VCaP (cell line): ENCODE measurements around the gene MYMK.
"Not testable (repeated sequence)": the region's sequence is repeated elsewhere in the genome, so short reads cannot be mapped to it uniquely, and the experiment has no call there.

Source experiments
- H3K27ac ChIP-seq: fragments of 450-650 bp; 2 replicates; pipeline ENCODE4 v1.5.1; 2017
- TF ChIP-seq, protein P1 (sequence below): fragments of 450-650 bp; conservative IDR thresholded peaks from 2 replicates; pipeline ENCODE4 v1.5.1; 2017; ENCODE audit warnings: mild to moderate bottlenecking, moderate library complexity

The MYMK gene

DNA sequence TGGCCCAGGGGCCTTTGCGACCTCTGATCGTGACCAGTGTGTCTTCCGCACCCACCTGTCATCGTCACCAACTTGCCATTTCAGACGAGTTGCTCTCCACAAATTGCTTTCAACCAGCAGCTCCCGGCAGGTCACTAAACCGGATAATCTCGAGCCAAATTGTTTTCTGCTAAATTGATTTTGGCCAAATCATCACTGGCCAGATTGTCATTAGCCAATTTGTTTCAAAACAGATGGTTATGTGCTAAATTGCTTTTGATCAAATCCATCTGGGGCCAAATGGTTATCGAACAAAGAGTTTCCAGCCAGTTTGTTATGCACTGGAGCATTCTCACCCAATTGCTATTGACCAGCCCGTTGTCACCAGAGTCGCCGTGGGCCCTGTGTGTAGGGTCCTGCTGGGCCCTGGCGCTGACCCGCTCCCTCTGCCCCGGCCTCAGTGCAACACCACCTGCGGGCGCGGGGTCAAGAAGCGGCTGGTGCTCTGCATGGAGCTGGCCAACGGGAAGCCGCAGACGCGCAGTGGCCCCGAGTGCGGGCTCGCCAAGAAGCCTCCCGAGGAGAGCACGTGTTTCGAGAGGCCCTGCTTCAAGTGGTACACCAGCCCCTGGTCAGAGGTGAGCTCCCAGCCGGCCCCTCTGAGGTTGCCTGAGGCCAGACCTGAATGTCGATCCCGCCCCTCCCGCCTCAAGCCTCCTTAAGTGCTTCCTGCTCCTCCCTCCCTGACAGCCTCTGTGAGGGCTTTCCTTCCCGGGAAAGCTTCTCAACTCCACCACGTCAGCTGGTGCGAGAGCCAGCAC is 45.3 kb upstream of the MYMK start:
- TF ChIP-seq, protein P1, sequence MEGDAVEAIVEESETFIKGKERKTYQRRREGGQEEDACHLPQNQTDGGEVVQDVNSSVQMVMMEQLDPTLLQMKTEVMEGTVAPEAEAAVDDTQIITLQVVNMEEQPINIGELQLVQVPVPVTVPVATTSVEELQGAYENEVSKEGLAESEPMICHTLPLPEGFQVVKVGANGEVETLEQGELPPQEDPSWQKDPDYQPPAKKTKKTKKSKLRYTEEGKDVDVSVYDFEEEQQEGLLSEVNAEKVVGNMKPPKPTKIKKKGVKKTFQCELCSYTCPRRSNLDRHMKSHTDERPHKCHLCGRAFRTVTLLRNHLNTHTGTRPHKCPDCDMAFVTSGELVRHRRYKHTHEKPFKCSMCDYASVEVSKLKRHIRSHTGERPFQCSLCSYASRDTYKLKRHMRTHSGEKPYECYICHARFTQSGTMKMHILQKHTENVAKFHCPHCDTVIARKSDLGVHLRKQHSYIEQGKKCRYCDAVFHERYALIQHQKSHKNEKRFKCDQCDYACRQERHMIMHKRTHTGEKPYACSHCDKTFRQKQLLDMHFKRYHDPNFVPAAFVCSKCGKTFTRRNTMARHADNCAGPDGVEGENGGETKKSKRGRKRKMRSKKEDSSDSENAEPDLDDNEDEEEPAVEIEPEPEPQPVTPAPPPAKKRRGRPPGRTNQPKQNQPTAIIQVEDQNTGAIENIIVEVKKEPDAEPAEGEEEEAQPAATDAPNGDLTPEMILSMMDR: no peak
- no peak overlapping the region for H3K27ac ChIP-seq

DNA sequence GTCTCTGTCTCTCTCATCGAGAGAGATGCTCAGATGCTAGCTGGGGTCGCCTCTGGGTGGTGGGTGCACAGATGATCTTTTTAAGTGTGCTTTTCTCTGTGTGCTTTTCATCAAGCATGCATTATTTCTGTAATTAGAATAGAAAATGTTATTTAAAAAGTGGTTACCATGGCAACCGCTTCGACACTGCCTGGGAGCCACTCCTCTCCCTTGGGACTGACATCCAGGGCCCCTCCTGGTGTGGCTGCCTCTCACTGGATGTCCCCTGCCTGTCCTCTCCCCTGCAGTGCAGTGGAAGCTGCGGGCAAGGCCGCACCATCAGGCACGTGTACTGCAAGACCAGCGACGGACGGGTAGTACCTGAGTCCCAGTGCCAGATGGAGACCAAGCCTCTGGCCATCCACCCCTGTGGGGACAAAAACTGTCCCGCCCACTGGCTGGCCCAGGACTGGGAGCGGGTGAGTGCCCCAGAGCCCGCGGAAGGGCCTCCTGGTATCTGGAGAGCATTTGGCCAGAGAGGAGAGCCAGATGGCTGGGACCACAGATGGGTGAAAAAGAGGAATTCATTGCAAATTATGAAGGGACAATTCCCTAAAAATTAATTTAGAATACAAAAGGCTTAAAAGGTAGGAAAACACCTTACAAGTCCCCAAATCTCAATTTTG is 44.5 kb upstream of the MYMK start:
- TF ChIP-seq, protein P1: no peak
- no peak overlapping the region for H3K27ac ChIP-seq

DNA sequence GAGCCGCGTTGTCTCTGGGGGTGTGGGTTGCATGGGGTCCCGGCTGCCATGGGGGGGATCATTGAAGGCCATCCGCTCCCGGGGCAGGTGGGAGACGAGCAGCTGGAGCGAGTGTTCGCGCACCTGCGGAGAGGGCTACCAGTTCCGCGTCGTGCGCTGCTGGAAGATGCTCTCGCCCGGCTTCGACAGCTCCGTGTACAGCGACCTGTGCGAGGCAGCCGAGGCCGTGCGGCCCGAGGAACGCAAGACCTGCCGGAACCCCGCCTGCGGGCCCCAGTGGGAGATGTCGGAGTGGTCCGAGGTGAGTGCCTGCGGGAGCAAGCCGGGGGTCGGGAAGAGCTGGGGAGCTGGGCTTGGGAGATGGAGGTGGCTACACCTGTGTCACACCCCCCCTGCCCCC is 43.4 kb upstream of the MYMK start:
- TF ChIP-seq, protein P1: no peak
- no peak overlapping the region for H3K27ac ChIP-seq

DNA sequence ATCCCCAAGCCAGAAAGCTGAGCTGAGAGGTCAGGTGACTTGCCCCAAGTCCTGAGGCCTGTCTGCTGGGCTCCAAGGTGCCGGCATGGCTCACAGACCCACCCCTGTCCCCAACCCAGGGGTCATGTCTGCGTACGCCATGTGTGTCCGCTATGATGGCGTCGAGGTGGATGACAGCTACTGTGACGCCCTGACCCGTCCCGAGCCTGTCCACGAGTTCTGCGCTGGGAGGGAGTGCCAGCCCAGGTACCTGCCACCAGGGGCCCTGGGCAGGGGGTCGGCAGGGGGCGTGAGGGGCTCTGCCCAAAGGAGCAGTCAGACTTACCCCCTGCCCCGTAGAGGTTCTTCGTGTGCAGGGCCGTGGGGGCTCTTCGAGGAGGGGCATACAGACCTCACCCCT is 42.1 kb upstream of the MYMK start:
- TF ChIP-seq, protein P1: no peak
- no peak overlapping the region for H3K27ac ChIP-seq

DNA sequence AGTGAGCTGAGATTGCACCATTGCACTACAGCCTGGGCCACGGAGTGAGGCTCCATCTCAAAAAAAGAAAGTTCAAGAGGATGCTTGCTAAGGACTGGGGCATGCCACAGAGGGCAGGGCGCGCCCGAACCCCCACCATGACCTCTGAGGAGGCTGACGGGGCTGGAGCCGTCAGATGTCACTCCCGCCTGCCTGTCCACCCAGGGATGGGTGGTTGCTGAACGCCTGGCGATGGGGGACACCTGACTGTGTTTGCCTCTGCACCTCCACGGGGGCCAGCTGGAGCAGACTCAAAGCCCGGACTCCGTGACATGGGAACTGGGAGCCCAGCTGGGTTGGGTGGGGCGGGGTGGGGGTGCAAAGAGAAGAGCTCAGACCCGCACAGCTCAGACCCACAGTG is 41.6 kb upstream of the MYMK start:
- TF ChIP-seq, protein P1: no peak

DNA sequence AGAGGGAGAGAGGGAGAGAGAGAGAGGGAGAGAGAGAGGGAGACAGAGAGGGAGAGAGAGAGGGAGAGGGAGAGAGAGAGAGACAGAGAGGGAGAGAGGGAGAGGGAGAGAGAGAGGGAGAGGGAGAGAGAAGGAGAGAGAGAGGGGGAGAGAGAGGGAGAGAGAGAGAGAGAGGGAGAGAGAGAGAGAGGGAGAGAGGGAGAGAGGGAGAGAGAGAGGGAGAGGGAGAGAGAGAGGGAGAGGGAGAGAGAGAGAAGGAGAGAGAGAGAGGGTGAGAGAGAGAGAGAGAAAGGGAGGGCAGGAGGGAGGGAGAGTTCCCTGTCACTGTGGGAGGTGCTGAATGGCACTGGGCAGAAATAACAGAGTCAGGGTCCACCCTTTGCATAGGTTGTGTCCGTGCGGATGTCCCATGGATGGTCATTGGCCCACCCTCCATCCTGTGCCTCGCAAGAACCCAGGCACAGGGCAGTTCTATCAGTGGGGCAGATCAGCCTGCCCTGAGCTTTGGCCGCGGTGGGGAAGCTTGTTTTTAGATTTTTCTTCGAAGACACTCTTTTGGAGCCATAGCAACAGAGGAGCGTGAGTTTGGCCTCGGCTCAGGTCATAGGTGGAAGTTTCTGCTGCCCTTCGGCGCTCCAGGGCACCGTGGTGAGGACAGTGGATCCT is 39.8 kb upstream of the MYMK start:
- H3K27ac ChIP-seq: no peak overlapping the region
- TF ChIP-seq, protein P1: no peak

More for the DNA sequence above, 41.6 kb upstream of the MYMK start:
- H3K27ac ChIP-seq: no peak overlapping the region

DNA sequence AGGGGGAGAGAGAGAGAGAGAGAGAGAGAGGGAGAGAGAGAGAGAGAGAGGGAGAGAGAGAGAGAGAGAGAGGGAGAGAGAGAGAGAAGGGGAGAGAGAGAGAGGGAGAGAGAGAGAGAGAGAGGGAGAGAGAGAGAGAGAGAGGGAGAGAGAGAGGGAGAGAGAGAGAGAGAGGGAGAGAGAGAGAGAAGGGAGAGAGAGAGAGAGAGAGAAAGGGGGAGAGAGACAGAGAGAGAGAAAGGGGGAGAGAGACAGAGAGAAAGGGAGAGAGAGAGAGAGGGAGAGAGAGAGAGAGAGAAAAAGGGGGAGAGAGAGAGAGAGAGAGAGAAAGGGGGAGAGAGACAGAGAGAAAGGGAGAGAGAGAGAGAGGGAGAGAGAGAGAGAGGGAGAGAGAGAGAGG is 39.1 kb upstream of the MYMK start:
- H3K27ac ChIP-seq: not testable (repeated sequence)
